AG08395 (cell line): ENCODE results near the gene SRSF8.
"Not testable (repeated sequence)": the region's sequence is repeated elsewhere in the genome, so short reads cannot be mapped to it uniquely, and the experiment has no call there.

Source experiments
- DNase-seq: peaks from one replicate; pipeline ENCODE4 v3.0.0; 2012; ENCODE audit warnings: mixed read lengths, low spot score

SRSF8 gene

GRCh38 chr11:95098826-95099225, 32.1 kb downstream of the SRSF8 start:
- DNase-seq: no peak

GRCh38 chr11:95100191-95100648, 33.5 kb downstream of the SRSF8 start:
- no peak for DNase-seq

- no peak for DNase-seq
Measured at GRCh38 chr11:95100856-95101507, 34.3 kb downstream of the SRSF8 start.

- DNase-seq: no peak
Measured at GRCh38 chr11:95101935-95102334, 35.2 kb downstream of the SRSF8 start.

- no peak for DNase-seq
Measured at GRCh38 chr11:95102733-95103132, 36.0 kb downstream of the SRSF8 start.

GRCh38 chr11:95103701-95104100, 37.0 kb downstream of the SRSF8 start:
- DNase-seq: no peak

GRCh38 chr11:95104121-95104830, 37.6 kb downstream of the SRSF8 start:
- no peak for DNase-seq

- DNase-seq: no peak
Measured at GRCh38 chr11:95104856-95105255, 38.1 kb downstream of the SRSF8 start.

GRCh38 chr11:95108159-95108611, 41.5 kb downstream of the SRSF8 start:
- DNase-seq: peak; percentile 18

- no peak for DNase-seq
Measured at GRCh38 chr11:95108671-95109551, 42.2 kb downstream of the SRSF8 start.

- DNase-seq: not testable (repeated sequence)
Measured at GRCh38 chr11:95111471-95111870, 44.8 kb downstream of the SRSF8 start.

GRCh38 chr11:95111923-95112540, 45.3 kb downstream of the SRSF8 start:
- DNase-seq: no peak

- no peak for DNase-seq
Measured at GRCh38 chr11:95115597-95115996, 48.9 kb downstream of the SRSF8 start.

GRCh38 chr11:95119361-95120060, 52.8 kb downstream of the SRSF8 start:
- DNase-seq: no peak
